HepG2 (cell line): ENCODE data around the gene CMTM2. TPM values are rescaled to one million over a fixed set of nuclear protein-coding genes. Genes with fewer than 3 reads are reported as not detected.
A peak's percentile ranks its signal among the peaks of the same experiment; 100 is the strongest.

Source experiments
- CHD4 ChIP-seq: fragments of 200-600 bp; sonication (generic); IDR thresholded peaks from 2 replicates; pipeline ENCODE4 v1.7.0; 2017; ENCODE audit warnings: mild to moderate bottlenecking, low read length, borderline replicate concordance
- FLYWCH1 ChIP-seq: sonication (generic); formaldehyde crosslinking; IDR thresholded peaks from 2 replicates; pipeline ENCODE4 v1.8.1; 2023; ENCODE audit warnings: mild to moderate bottlenecking, missing genetic modification reagents
- KLF15 ChIP-seq: sonication (generic); formaldehyde crosslinking; IDR thresholded peaks from 2 replicates; pipeline ENCODE4 v1.8.1; 2023; ENCODE audit warnings: borderline replicate concordance, mild to moderate bottlenecking, inconsistent platforms, missing genetic modification reagents, mixed read lengths
- POLR2G ChIP-seq: fragments of 200-400 bp; formaldehyde crosslinking; IDR thresholded peaks from 2 replicates; pipeline ENCODE4 v1.6.1; 2018; ENCODE audit warnings: mild to moderate bottlenecking, low read depth, low read length, moderate library complexity
- PRMT3 ChIP-seq: sonication (generic); formaldehyde crosslinking; IDR thresholded peaks from 2 replicates; pipeline ENCODE4 v1.8.1; 2022; ENCODE audit warnings: low read depth, mild to moderate bottlenecking, moderate library complexity, missing genetic modification reagents, borderline replicate concordance
- RBM39 ChIP-seq: fragments of 200-400 bp; formaldehyde crosslinking; IDR thresholded peaks from one replicate; pipeline ENCODE4 v1.6.1; 2018; ENCODE audit warnings: antibody characterized with exemption, mild to moderate bottlenecking, low read depth, low read length; ENCODE audit not compliant: poor library complexity, severe bottlenecking
- TOE1 ChIP-seq: sonication (generic); formaldehyde crosslinking; IDR thresholded peaks from 2 replicates; pipeline ENCODE4 v1.4.0; 2020; ENCODE audit warnings: mild to moderate bottlenecking, missing genetic modification reagents
- ZC3H13 ChIP-seq: sonication (generic); formaldehyde crosslinking; IDR thresholded peaks from 2 replicates; pipeline ENCODE4 v1.8.1; 2023; ENCODE audit warnings: mild to moderate bottlenecking, missing genetic modification reagents, moderate library complexity
- ZKSCAN8 ChIP-seq: IDR thresholded peaks from 2 replicates; pipeline ENCODE4 v1.6.1; 2016; ENCODE audit warnings: borderline replicate concordance, missing genetic modification reagents, missing compliant biosample characterization
- ZNF12 ChIP-seq: sonication (generic); formaldehyde crosslinking; IDR thresholded peaks from 2 replicates; pipeline ENCODE4 v1.5.0; 2020; ENCODE audit warnings: missing genetic modification reagents
- ZNF124 ChIP-seq: sonication (generic); formaldehyde crosslinking; IDR thresholded peaks from 2 replicates; pipeline ENCODE4 v1.4.0; 2020; ENCODE audit warnings: missing genetic modification reagents
- ZNF263 ChIP-seq: sonication (generic); formaldehyde crosslinking; IDR thresholded peaks from 2 replicates; pipeline ENCODE4 v1.4.0; 2020; ENCODE audit warnings: missing genetic modification reagents
- ZNF792 ChIP-seq: IDR thresholded peaks from 2 replicates; pipeline ENCODE4 v1.6.1; 2016
- polyA plus RNA-seq, 8 experiments: library from polyadenylated mRNA; depleted of rRNA in 3 of 8; stranded (reverse) in 7 of 8; unstranded in 1 of 8; fragments of >200 nt; fragmentation: Illumina TruSeq in 4 of 8; extraction: Trizol in 4 of 8; gene quantifications; 2 replicates each; pipeline versions ENCODE4 v1.2.1 to v1.2.3, GENCODE V29; 2011 to 2016; ENCODE audit warnings: low read depth in 4 of 8, missing spikeins in 1 of 8, mixed read lengths in 1 of 8; ENCODE audit not compliant: insufficient read depth in 1 of 8
- total RNA-seq, 5 experiments: library from RNA; depleted of rRNA; stranded (reverse); fragments of >200 nt; fragmentation: Illumina TruSeq; extraction: Trizol; gene quantifications; 2 replicates each; pipeline ENCODE4 v1.2.3, GENCODE V29; 2016; ENCODE audit warnings: low read depth in 1 of 5
- TF ChIP-seq, protein P1 (sequence below): sonication (generic); formaldehyde crosslinking; IDR thresholded peaks from 2 replicates; pipeline ENCODE4 v1.4.0; 2020; ENCODE audit warnings: mild to moderate bottlenecking, low read depth, missing genetic modification reagents
- TF ChIP-seq, protein P2 (sequence below): IDR thresholded peaks from 2 replicates; pipeline ENCODE4 v1.6.1; 2016; ENCODE audit warnings: low read depth, control low read depth
- TF ChIP-seq, protein P3 (sequence below), 2 experiments: IDR thresholded peaks; 2 replicates each; pipeline ENCODE4 v1.6.1; 2011 to 2012; ENCODE audit warnings: low read length in 2 of 2, borderline replicate concordance in 1 of 2, low read depth in 1 of 2, mild to moderate bottlenecking in 1 of 2, moderate library complexity in 1 of 2
- TF ChIP-seq, protein P4 (sequence below): sonication (generic); formaldehyde crosslinking; IDR thresholded peaks from 2 replicates; pipeline ENCODE4 v1.8.1; 2023; ENCODE audit warnings: mild to moderate bottlenecking, missing genetic modification reagents
- TF ChIP-seq, protein P5 (sequence below): sonication (generic); formaldehyde crosslinking; IDR thresholded peaks from 2 replicates; pipeline ENCODE4 v1.5.1; 2020; ENCODE audit warnings: mild to moderate bottlenecking, missing genetic modification reagents, borderline replicate concordance

Gene CMTM2
- total and polyA plus RNA-seq, 2 of the 13 experiments (the other 11 are each of a cell fraction or from before 2014, with no cell fraction given), result not detected

DNA sequence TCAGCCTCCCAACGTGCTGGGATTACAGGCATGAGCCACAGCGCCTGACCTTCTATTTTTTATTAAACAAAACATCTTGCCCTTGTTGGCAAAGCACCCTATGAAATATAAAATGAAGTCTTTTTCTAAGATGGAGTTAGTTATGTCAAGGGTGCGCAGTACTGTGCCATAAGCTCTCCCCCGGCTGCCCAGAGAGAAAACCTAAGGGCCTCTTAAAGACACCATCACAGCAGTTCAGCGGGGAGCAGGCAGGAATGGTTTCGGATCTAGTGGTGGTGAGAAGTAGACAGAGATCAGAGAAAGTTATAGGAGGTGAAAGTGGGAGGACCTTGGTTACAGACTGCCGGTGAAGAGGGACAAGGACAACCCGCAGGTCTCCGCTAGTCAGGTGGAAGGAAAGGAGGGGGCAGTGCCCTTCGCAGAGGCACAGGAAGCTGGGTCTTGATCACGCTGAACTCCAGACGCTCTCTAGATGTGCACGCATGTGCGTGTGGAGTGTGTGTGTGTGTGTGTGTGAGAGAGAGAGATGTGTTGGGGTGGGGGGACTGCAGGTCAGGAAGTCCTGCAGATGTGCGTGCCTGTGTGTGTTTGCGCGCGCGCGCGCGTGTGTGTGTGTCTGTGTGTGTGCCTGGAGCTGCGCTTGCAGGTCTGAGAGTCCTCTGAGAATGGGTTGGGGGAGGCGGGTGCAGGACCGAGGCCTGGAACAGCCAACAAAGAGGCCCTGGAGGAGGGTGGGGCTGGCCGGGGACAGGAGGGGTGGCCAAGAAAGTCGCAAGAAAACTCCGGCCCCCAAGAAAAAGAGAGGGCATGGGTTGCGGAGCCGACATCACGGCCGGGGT is 24.5 kb downstream of the CMTM2 start (continued):
- TF ChIP-seq, protein P1, sequence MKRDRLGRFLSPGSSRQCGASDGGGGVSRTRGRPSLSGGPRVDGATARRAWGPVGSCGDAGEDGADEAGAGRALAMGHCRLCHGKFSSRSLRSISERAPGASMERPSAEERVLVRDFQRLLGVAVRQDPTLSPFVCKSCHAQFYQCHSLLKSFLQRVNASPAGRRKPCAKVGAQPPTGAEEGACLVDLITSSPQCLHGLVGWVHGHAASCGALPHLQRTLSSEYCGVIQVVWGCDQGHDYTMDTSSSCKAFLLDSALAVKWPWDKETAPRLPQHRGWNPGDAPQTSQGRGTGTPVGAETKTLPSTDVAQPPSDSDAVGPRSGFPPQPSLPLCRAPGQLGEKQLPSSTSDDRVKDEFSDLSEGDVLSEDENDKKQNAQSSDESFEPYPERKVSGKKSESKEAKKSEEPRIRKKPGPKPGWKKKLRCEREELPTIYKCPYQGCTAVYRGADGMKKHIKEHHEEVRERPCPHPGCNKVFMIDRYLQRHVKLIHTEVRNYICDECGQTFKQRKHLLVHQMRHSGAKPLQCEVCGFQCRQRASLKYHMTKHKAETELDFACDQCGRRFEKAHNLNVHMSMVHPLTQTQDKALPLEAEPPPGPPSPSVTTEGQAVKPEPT (CRISPR knock-in tag), result no peak
- TF ChIP-seq ZC3H13 (CRISPR knock-in tag) (no peak), TOE1 (CRISPR knock-in tag) (no peak), ZKSCAN8 (CRISPR knock-in tag) (no peak), RBM39 (peak; percentile 57), ZNF12 (no peak), KLF15 (CRISPR knock-in tag) (no peak), POLR2G (peak; percentile 70), ZNF792 (CRISPR knock-in tag) (no peak; the same call in 1 of the 2 replicates), FLYWCH1 (CRISPR knock-in tag) (no peak), ZNF263 (CRISPR knock-in tag) (peak; percentile 33; the same call in 1 of the 2 replicates), PRMT3 (CRISPR knock-in tag) (no peak), CHD4 (no peak), ZNF124 (CRISPR knock-in tag) (no peak)
- TF ChIP-seq, protein P2, sequence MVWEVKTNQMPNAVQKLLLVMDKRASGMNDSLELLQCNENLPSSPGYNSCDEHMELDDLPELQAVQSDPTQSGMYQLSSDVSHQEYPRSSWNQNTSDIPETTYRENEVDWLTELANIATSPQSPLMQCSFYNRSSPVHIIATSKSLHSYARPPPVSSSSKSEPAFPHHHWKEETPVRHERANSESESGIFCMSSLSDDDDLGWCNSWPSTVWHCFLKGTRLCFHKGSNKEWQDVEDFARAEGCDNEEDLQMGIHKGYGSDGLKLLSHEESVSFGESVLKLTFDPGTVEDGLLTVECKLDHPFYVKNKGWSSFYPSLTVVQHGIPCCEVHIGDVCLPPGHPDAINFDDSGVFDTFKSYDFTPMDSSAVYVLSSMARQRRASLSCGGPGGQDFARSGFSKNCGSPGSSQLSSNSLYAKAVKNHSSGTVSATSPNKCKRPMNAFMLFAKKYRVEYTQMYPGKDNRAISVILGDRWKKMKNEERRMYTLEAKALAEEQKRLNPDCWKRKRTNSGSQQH (CRISPR knock-in tag), result peak; percentile 22; the same call in 1 of the 2 replicates
- TF ChIP-seq, protein P3, sequence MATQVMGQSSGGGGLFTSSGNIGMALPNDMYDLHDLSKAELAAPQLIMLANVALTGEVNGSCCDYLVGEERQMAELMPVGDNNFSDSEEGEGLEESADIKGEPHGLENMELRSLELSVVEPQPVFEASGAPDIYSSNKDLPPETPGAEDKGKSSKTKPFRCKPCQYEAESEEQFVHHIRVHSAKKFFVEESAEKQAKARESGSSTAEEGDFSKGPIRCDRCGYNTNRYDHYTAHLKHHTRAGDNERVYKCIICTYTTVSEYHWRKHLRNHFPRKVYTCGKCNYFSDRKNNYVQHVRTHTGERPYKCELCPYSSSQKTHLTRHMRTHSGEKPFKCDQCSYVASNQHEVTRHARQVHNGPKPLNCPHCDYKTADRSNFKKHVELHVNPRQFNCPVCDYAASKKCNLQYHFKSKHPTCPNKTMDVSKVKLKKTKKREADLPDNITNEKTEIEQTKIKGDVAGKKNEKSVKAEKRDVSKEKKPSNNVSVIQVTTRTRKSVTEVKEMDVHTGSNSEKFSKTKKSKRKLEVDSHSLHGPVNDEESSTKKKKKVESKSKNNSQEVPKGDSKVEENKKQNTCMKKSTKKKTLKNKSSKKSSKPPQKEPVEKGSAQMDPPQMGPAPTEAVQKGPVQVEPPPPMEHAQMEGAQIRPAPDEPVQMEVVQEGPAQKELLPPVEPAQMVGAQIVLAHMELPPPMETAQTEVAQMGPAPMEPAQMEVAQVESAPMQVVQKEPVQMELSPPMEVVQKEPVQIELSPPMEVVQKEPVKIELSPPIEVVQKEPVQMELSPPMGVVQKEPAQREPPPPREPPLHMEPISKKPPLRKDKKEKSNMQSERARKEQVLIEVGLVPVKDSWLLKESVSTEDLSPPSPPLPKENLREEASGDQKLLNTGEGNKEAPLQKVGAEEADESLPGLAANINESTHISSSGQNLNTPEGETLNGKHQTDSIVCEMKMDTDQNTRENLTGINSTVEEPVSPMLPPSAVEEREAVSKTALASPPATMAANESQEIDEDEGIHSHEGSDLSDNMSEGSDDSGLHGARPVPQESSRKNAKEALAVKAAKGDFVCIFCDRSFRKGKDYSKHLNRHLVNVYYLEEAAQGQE (IDR thresholded peaks at IDR 0.05; ENCODE audit: borderline replicate concordance in 1 of 2, low read depth in 1 of 2, low read length in 2 of 2), result no peak; a peak in 1 of 4 replicates
- TF ChIP-seq, protein P4, sequence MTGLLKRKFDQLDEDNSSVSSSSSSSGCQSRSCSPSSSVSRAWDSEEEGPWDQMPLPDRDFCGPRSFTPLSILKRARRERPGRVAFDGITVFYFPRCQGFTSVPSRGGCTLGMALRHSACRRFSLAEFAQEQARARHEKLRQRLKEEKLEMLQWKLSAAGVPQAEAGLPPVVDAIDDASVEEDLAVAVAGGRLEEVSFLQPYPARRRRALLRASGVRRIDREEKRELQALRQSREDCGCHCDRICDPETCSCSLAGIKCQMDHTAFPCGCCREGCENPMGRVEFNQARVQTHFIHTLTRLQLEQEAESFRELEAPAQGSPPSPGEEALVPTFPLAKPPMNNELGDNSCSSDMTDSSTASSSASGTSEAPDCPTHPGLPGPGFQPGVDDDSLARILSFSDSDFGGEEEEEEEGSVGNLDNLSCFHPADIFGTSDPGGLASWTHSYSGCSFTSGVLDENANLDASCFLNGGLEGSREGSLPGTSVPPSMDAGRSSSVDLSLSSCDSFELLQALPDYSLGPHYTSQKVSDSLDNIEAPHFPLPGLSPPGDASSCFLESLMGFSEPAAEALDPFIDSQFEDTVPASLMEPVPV, result no peak; the same call in 1 of the 2 replicates
- TF ChIP-seq, protein P5, sequence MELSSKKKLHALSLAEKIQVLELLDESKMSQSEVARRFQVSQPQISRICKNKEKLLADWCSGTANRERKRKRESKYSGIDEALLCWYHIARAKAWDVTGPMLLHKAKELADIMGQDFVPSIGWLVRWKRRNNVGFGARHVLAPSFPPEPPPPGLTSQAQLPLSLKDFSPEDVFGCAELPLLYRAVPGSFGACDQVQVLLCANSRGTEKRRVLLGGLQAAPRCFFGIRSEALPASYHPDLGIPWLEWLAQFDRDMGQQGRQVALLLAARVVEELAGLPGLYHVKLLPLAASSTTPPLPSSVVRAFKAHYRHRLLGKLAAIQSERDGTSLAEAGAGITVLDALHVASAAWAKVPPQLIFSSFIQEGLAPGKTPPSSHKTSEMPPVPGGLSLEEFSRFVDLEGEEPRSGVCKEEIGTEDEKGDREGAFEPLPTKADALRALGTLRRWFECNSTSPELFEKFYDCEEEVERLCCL (CRISPR knock-in tag), result no peak
